Calu3 (cell line): Measurements from ENCODE around the gene TFAP2A. TPM values are rescaled to one million over a fixed set of nuclear protein-coding genes. Genes with fewer than 3 reads are reported as not detected.
A peak's percentile ranks its signal among the peaks of the same experiment; 100 is the strongest.

Source experiments
- BruUV-seq: library from RNA; stranded (reverse); fragments of 400-500 nt; replicated peaks from 2 replicates; lab custom pipeline; 2021; lab: Mats Ljungman, UMichigan
- CTCF ChIA-PET: fragments of 300-600 bp; sonication (Branson Sonifier 250); formaldehyde crosslinking; loops from one replicate; lab custom pipeline; 2022; ENCODE audit warnings: antibody characterized with exemption; lab: Charles Lee
- DNase-seq: peaks from one replicate; pipeline ENCODE4 v3.0.0; 2022
- H3K27ac Mint-ChIP-seq: one replicate; pipeline ENCODE4 v1.8.0; 2022; ENCODE audit warnings: mixed read lengths; ENCODE audit not compliant: unreplicated experiment
- H3K27me3 Mint-ChIP-seq: one replicate; pipeline ENCODE4 v1.8.0; 2022; ENCODE audit warnings: mixed read lengths; ENCODE audit not compliant: unreplicated experiment
- H3K36me3 Mint-ChIP-seq: one replicate; pipeline ENCODE4 v1.8.0; 2022; ENCODE audit warnings: mild to moderate bottlenecking, moderate library complexity, mixed read lengths; ENCODE audit not compliant: insufficient read depth, unreplicated experiment
- H3K4me1 Mint-ChIP-seq: one replicate; pipeline ENCODE4 v1.8.0; 2022; ENCODE audit warnings: mild to moderate bottlenecking, low read depth, mixed read lengths; ENCODE audit not compliant: unreplicated experiment
- H3K4me3 Mint-ChIP-seq: one replicate; pipeline ENCODE4 v1.8.0; 2022; ENCODE audit warnings: mild to moderate bottlenecking, low read depth, moderate library complexity, mixed read lengths; ENCODE audit not compliant: unreplicated experiment
- H3K9me3 Mint-ChIP-seq: one replicate; pipeline ENCODE4 v1.8.0; 2022; ENCODE audit warnings: low read depth, mixed read lengths; ENCODE audit not compliant: unreplicated experiment
- intact Hi-C: fragments of 100-400 bp; cut with micrococcal nuclease; formaldehyde crosslinking; loops from one replicate; pipeline ENCODE4 v1.10.0; 2022; ENCODE audit not compliant: unreplicated experiment
- total RNA-seq: library from RNA; stranded (reverse); gene quantifications from 2 replicates; pipeline ENCODE4 v1.2.3, GENCODE V29; 2022
- TF ChIP-seq, protein P1 (sequence below): fragments of 200-600 bp; IDR thresholded peaks from one replicate; pipeline ENCODE4 v1.8.0; 2022; ENCODE audit warnings: antibody characterized with exemption; ENCODE audit not compliant: unreplicated experiment

The TFAP2A gene
- total RNA-seq, 1 experiment from 2014 or later = 74.7 TPM

DNA sequence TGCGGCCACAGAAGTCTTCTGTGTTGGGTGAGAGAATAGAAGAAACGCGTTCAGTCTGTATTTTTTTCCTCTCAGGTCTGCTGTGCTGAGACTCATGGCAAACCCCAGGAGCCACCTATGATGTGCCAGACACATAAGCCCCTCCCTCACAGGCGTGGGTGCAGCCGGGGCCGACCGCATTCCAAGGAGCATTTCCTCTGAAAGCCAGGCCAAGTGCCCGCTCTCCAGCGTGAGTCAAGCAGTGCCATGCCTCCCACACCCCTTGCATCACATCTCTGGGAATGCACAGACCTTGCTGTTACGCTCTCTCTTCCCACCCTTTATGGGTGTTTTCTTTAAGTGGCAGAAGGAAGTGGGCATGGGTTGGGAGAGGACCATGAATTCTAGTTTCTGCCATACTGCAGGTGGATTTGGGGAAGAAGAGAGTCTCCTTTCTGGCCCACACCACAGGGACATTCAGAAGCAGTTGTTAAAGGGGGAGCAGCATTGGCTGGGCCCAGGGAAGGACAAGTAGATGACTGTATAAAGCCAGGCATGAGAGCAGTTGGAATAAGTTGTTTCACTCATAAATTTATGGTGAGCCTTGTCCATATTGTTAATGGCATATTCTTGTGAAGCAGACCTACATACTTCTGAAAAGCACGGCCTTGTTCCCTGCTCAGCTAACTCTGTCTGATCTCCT, 37.1 kb upstream of the TFAP2A start:
- peak; percentile 88 for DNase-seq
- Mint-ChIP-seq H3K27ac (peak overlapping the region; percentile 95), H3K9me3 (no peaks in the 10 kb centered on the region), H3K4me3 (peak overlapping the region; percentile 30), H3K27me3 (no peaks in the 10 kb centered on the region), H3K36me3 (no peaks in the 10 kb centered on the region), H3K4me1 (peaks cover 30% of the 10 kb centered on the region)
- BruUV-seq = TSS peak; percentile 93
- CTCF ChIA-PET = no interaction called here
- TF ChIP-seq, protein P1, sequence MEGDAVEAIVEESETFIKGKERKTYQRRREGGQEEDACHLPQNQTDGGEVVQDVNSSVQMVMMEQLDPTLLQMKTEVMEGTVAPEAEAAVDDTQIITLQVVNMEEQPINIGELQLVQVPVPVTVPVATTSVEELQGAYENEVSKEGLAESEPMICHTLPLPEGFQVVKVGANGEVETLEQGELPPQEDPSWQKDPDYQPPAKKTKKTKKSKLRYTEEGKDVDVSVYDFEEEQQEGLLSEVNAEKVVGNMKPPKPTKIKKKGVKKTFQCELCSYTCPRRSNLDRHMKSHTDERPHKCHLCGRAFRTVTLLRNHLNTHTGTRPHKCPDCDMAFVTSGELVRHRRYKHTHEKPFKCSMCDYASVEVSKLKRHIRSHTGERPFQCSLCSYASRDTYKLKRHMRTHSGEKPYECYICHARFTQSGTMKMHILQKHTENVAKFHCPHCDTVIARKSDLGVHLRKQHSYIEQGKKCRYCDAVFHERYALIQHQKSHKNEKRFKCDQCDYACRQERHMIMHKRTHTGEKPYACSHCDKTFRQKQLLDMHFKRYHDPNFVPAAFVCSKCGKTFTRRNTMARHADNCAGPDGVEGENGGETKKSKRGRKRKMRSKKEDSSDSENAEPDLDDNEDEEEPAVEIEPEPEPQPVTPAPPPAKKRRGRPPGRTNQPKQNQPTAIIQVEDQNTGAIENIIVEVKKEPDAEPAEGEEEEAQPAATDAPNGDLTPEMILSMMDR = no peak
- intact Hi-C loops = no loop called here

DNA sequence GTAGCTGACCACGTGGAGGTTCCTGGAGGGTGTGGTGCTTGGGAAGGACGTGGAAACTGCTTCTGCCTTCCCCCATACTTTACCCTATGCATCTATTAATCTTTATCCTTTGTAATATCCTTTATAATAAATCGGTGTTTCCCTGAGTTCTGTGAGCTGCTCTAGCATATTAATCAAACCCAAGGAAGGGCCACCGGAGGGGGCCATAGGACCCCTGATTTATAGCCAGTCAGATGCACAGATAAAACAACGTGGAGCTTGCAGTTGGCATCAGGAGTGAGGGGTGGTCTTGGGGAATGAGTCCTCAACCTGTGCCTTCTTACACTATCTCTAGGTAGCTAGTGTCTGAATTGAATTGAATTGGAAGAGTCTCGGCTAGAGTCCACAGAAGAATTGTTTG, 36.5 kb upstream of the TFAP2A start:
- Mint-ChIP-seq H3K36me3 (no peaks in the 10 kb centered on the region), H3K27me3 (no peaks in the 10 kb centered on the region), H3K4me1 (peaks cover 30% of the 10 kb centered on the region), H3K9me3 (no peaks in the 10 kb centered on the region), H3K4me3 (peak overlapping the region; percentile 30), H3K27ac (peak overlapping the region; percentile 95)
- DNase-seq = no peak
- BruUV-seq = TSS peak; percentile 99
- CTCF ChIA-PET = no interaction called here
- intact Hi-C loops = no loop called here
- TF ChIP-seq, protein P1 = no peak

- H3K27ac Mint-ChIP-seq = no peak overlapping the region
- CTCF ChIA-PET = interaction anchor here (1.2 kb wide), 1 partner anchor 9 kb away, joined by 3 read pairs; no protein-coding TSS in a partner anchor
- no peak for DNase-seq
Measured at GRCh38 chr6:10449751-10450150, 34.9 kb upstream of the TFAP2A start.

GRCh38 chr6:10448096-10448495, 33.2 kb upstream of the TFAP2A start:
- CTCF ChIA-PET = no interaction called here
- TF ChIP-seq, protein P1 = no peak
- no peak overlapping the region for H3K27ac Mint-ChIP-seq
- DNase-seq = no peak
- H3K27me3 Mint-ChIP-seq = no peaks in the 10 kb centered on the region
- BruUV-seq = no TSS peak
- H3K4me3 Mint-ChIP-seq = no peak overlapping the region
- intact Hi-C loops = no loop called here
- H3K36me3 Mint-ChIP-seq = no peaks in the 10 kb centered on the region
- no peaks in the 10 kb centered on the region for H3K9me3 Mint-ChIP-seq
- peaks cover 26% of the 10 kb centered on the region for H3K4me1 Mint-ChIP-seq

More at GRCh38 chr6:10449751-10450150, 34.9 kb upstream of the TFAP2A start:
- TF ChIP-seq, protein P1 = no peak
- no TSS peak for BruUV-seq
- peaks cover 30% of the 10 kb centered on the region for H3K4me1 Mint-ChIP-seq
- H3K27me3 Mint-ChIP-seq = no peaks in the 10 kb centered on the region
- H3K36me3 Mint-ChIP-seq = no peaks in the 10 kb centered on the region
- intact Hi-C loops = no loop called here
- no peaks in the 10 kb centered on the region for H3K9me3 Mint-ChIP-seq
- H3K4me3 Mint-ChIP-seq = no peak overlapping the region
